Psoas muscle (tissue), 8 donors: ENCODE data around the gene LAPTM4A. TPM values are rescaled to one million over a fixed set of nuclear protein-coding genes. Genes with fewer than 3 reads are reported as not detected.
A peak's percentile ranks its signal among the peaks of the same experiment; 100 is the strongest.

Source experiments
- ATAC-seq, 4 donors: fragments of 200-7000 bp; cut with Tn5 transposase; one replicate each; pipeline ENCODE4 v1.9.1; 2020; ENCODE audit warnings: moderate library complexity in 3 of 4, mild to moderate bottlenecking in 2 of 4
- DNase-seq, 2 donors: peaks; one replicate each; pipeline ENCODE4 v3.0.0-alpha.2; 2020
- H3K27ac ChIP-seq: fragments of 200-600 bp; one replicate; pipeline ENCODE4 v1.8.0; 2022
- H3K27me3 ChIP-seq, 3 donors: fragments of 200-600 bp in 1 of 3; one replicate each; pipeline versions ENCODE4 v1.6.1 to v1.8.0; 2013 to 2022; ENCODE audit warnings: low read length in 2 of 3, mild to moderate bottlenecking in 2 of 3, moderate library complexity in 1 of 3; ENCODE audit not compliant: insufficient read depth in 3 of 3
- H3K36me3 ChIP-seq, 2 donors: fragments of 200-600 bp in 1 of 2; one replicate each; pipeline versions ENCODE4 v1.6.1 to v1.8.0; 2013 to 2022; ENCODE audit warnings: low read depth in 1 of 2, mild to moderate bottlenecking in 1 of 2, moderate library complexity in 1 of 2; ENCODE audit not compliant: insufficient read depth in 1 of 2
- H3K4me1 ChIP-seq: fragments of 200-600 bp; one replicate; pipeline ENCODE4 v1.8.0; 2022
- H3K4me3 ChIP-seq: fragments of 200-600 bp; one replicate; pipeline ENCODE4 v1.8.0; 2022; ENCODE audit warnings: mild to moderate bottlenecking
- H3K9me3 ChIP-seq: fragments of 200-600 bp; one replicate; pipeline ENCODE4 v1.8.0; 2022
- CTCF ChIP-seq: fragments of 200-600 bp; IDR thresholded peaks from one replicate; pipeline ENCODE4 v1.8.0; 2022; ENCODE audit warnings: antibody characterized with exemption
- WGBS, 3 donors: extraction: QIAGEN DNeasy Blood & Tissue Kit; methylation state at CpG; one replicate each; pipeline versions ENCODE4 v1.1.6 to v1.1.7; 2013; 5-methylcytosine and 5-hydroxymethylcytosine counted together
- intact Hi-C, 2 donors: fragments of 100-400 bp; cut with DNase I; formaldehyde crosslinking; loops; one replicate each; pipeline versions ENCODE4 v1.11.0 to v1.14.2; 2022
- polyA plus RNA-seq, 3 donors: library from polyadenylated mRNA; stranded (reverse); fragments of 200-250 nt; gene quantifications; one replicate each; pipeline ENCODE4 v1.2.3, GENCODE V29; 2013
- total RNA-seq, 4 donors: library from RNA; stranded (reverse); fragmentation: NEBNext Ultra II Directional in 2 of 4; extraction: Animal tissue kit (Norgen Biotek cat#: 25700) in 2 of 4; gene quantifications; one replicate each; pipeline versions ENCODE4 v1.2.1 to v1.2.4, GENCODE V29; 2021 to 2023
- donor health status: healthy with polysubstance abuse.
- donor health status: DM: no; HTN: no; CAD: no; lungs with moderate emphysema.
- donor health status: Bipolar disorder and iron deficiency.
- donor health status: healthy.
- donor health status: DM: yes; HTN: yes; CAD: no.
- donor health status: DM: no; HTN: no; CAD: no.
- donor health status: DM: no; HTN: no; CAD: no.
- donor health status: DM: yes; HTN: yes; CAD: no.

The LAPTM4A gene
- total and polyA plus RNA-seq, 7 donors: 68.2 to 124 (median 78.8) TPM

DNA sequence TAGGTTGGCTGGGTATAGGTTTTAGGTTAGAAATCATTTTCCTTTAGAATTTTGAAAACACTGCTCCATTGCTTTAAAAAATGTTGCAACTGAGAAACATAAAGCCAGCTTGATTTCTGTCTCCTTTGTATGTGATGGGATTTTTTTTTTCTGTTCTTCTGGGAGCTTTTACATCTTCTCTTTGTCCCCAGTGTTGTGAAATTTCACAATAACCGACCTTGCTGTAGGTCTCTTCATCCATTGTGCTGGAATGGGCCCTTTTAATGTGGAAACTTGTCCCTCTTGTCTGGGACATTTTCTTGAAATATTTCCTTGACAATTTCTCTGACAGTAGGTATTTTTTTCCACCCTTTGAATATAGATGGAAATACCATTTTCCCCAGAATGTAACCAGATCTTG, 44.0 kb upstream of the LAPTM4A start:
- Histone ChIP-seq H3K9me3 (no peaks in the 10 kb centered on the region), H3K27me3 (no peaks in the 10 kb centered on the region), H3K36me3 (no peaks in the 10 kb centered on the region), H3K27ac (no peak overlapping the region), H3K4me3 (no peak overlapping the region), H3K4me1 (peaks cover 23% of the 10 kb centered on the region)
- 68 to 74% (median 73%) methylated on average over 1 of the region's 1 CpG for WGBS, 3 donors
- ATAC-seq (no peak), DNase-seq (no peak)
- TF ChIP-seq CTCF: no peak
- intact Hi-C loops: loop anchor here in 1 of 2 donors (2.0 kb wide), 1 partner anchor 139 kb away; no protein-coding TSS in a partner anchor

DNA sequence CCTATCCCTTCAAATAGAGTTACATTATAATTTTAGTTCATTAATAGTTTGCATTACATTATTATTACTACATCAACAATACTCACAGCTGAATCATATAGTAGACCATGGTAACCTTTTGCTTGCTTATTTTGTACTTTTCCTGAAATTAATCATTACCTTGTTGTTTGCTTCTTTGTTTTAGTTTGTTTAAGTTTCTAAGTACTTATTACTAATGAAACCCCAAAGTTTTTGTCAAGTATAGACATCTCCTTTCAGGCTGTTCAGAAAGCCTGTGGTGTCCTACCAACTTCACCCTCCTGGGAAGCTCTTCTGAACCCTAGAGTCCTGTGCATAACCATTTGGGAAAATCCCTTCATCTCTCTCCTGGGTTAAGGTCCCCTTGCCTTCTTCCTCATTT, 43.5 kb upstream of the LAPTM4A start:
- peaks cover 23% of the 10 kb centered on the region for H3K4me1 ChIP-seq
- TF ChIP-seq CTCF: no peak
- ATAC-seq (no peak), DNase-seq (no peak)
- no peaks in the 10 kb centered on the region for H3K36me3 ChIP-seq
- H3K27me3 ChIP-seq: no peaks in the 10 kb centered on the region
- intact Hi-C loops: loop anchor here in 1 of 2 donors (2.0 to 5.0 kb wide), 2 partner anchors 43 to 138 kb away; partner anchors contain the start of gene LAPTM4A
- H3K4me3 ChIP-seq: no peak overlapping the region
- H3K9me3 ChIP-seq: no peaks in the 10 kb centered on the region
- H3K27ac ChIP-seq: no peak overlapping the region

DNA sequence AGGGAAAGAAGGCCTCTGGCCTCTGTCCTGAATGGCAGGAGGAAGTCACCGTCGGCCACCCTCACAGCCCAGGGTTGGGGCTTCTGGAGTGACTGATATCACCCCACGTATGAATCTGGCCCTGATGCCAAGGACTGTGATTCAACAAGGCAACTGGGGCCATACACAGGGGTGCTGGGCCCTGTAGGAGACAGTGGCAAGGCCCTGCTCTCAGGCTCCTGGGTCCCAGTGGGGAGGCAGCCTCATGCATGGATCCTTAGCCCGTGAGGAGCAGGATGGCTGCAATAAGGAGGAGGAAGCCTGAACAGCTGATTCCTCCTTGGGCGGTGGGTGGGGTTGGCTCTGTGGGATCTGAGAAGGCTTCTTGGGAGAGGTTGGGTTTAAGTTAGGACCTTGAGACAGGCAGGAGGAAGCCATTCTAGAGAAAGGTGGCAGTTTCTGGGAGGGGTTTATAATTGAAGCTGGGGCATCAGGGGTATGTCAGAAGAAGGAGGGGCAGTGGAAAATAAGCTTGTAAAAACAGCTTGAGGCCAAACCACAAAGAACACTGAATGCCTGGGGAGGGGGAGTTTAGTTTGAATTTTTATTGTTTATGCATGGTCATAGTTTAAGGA, 42.8 kb upstream of the LAPTM4A start:
- H3K9me3 ChIP-seq: no peaks in the 10 kb centered on the region
- no peak for DNase-seq
- intact Hi-C loops: loop anchor here in 1 of 2 donors (2.0 to 5.0 kb wide), 2 partner anchors 42 to 137 kb away; partner anchors contain the start of gene LAPTM4A
- H3K4me3 ChIP-seq: no peak overlapping the region
- H3K36me3 ChIP-seq: no peaks in the 10 kb centered on the region
- no peak for TF ChIP-seq CTCF
- WGBS, 3 donors: 40 to 58% (median 45%) methylated on average over 5 of the region's 5 CpGs
- no peaks in the 10 kb centered on the region for H3K27me3 ChIP-seq
- ATAC-seq: peak in 3 of 4 donors; percentile 4 to 37 (median 20)
- H3K27ac ChIP-seq: no peak overlapping the region
- peaks cover 23% of the 10 kb centered on the region for H3K4me1 ChIP-seq

- 26 to 33% (median 30%) methylated on average over 11 of the region's 11 CpGs for WGBS, 3 donors
These were observed 42.1 kb upstream of the LAPTM4A start for GRCh38 chr2:20093263-20094141.

More at GRCh38 chr2:20093263-20094141, 42.1 kb upstream of the LAPTM4A start:
- peak; percentile 36 for TF ChIP-seq CTCF
- H3K4me3 ChIP-seq: no peak overlapping the region
- no peaks in the 10 kb centered on the region for H3K36me3 ChIP-seq
- no peak overlapping the region for H3K27ac ChIP-seq
- H3K4me1 ChIP-seq: peaks cover 23% of the 10 kb centered on the region
- H3K27me3 ChIP-seq: no peaks in the 10 kb centered on the region
- intact Hi-C loops: loop anchor here in 1 of 2 donors (2.0 to 5.0 kb wide), 2 partner anchors 41 to 137 kb away; partner anchors contain the start of gene LAPTM4A
- peak; percentile 64 to 75 for DNase-seq
- peak; percentile 56 to 71 (median 58) for ATAC-seq
- no peaks in the 10 kb centered on the region for H3K9me3 ChIP-seq
